ENCODE data around the gene DIPK1A.

DNA sequence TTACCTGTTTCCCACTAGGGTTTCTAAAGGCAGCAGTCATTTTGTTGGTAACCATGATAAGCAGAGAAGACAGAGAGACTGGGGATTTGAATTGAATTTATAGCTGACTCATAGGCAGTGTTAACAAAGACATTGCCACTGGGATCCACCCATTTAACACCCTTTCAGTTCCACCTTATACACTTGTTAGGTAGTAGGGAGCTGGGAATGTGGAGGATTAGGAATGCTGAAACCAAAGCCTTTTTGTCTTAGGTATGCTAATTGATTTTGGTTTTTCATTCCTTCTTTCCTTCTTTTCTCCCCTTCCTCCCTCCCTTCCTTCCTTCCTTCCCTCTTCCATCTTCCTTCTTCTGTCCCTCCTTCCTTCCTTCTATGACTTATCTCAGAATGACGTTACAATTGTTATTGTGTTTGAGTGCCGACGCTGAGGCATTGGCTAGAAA lies 168.9 kb downstream of the DIPK1A start:
- TF ChIP-seq, protein P1, sequence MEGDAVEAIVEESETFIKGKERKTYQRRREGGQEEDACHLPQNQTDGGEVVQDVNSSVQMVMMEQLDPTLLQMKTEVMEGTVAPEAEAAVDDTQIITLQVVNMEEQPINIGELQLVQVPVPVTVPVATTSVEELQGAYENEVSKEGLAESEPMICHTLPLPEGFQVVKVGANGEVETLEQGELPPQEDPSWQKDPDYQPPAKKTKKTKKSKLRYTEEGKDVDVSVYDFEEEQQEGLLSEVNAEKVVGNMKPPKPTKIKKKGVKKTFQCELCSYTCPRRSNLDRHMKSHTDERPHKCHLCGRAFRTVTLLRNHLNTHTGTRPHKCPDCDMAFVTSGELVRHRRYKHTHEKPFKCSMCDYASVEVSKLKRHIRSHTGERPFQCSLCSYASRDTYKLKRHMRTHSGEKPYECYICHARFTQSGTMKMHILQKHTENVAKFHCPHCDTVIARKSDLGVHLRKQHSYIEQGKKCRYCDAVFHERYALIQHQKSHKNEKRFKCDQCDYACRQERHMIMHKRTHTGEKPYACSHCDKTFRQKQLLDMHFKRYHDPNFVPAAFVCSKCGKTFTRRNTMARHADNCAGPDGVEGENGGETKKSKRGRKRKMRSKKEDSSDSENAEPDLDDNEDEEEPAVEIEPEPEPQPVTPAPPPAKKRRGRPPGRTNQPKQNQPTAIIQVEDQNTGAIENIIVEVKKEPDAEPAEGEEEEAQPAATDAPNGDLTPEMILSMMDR (IDR thresholded peaks at IDR 0.05) = no peak
- no peak for TF ChIP-seq POLR2A (IDR thresholded peaks at IDR 0.05)
